ENCODE results near the gene SLC5A11. TPM values are rescaled to one million over a fixed set of nuclear protein-coding genes. Genes with fewer than 3 reads are reported as not detected.

The SLC5A11 gene
- polyA plus RNA-seq, 1 experiment = not detected

DNA sequence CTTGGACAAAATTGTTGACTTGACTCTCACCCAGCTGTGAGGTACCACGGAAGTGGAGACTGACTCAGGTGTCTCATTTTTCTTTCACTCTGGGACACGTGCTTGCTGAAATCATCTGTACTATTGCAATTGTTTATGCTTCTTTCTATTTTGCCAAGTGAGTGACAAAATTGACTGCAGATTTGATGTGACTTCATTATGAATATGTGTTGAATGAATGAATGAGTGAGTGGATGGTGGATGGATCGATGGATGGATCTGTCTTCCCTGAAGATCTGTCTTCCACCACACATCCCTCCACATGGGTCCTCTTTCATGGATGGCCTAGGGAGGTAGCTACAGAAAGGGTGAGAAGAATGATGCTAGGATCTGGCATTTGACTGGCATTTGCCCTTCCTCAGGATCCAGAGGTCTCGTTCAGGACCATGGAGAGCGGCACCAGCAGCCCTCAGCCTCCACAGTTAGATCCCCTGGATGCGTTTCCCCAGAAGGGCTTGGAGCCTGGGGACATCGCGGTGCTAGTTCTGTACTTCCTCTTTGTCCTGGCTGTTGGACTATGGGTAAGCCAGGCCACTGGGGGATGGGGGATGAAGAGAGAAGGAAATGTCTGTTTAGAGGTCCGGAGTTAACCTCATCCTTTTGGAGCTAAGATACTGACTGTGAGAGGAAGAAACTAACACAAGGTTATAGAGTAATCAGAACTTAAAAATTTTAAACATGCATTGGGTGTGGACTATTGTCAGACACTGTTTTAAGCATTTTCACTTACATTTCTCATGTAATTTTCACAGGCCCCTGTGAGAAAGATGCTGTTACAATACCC, 12.7 kb downstream of the SLC5A11 start:
- TF ChIP-seq, protein P1, sequence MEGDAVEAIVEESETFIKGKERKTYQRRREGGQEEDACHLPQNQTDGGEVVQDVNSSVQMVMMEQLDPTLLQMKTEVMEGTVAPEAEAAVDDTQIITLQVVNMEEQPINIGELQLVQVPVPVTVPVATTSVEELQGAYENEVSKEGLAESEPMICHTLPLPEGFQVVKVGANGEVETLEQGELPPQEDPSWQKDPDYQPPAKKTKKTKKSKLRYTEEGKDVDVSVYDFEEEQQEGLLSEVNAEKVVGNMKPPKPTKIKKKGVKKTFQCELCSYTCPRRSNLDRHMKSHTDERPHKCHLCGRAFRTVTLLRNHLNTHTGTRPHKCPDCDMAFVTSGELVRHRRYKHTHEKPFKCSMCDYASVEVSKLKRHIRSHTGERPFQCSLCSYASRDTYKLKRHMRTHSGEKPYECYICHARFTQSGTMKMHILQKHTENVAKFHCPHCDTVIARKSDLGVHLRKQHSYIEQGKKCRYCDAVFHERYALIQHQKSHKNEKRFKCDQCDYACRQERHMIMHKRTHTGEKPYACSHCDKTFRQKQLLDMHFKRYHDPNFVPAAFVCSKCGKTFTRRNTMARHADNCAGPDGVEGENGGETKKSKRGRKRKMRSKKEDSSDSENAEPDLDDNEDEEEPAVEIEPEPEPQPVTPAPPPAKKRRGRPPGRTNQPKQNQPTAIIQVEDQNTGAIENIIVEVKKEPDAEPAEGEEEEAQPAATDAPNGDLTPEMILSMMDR (IDR thresholded peaks at IDR 0.05; ENCODE audit: low read depth, low read length) = no peak
- Histone ChIP-seq H3K9me3 (ENCODE audit: control insufficient read depth, insufficient read depth, low read length) (no peaks in the 10 kb centered on the region), H3K27me3 (ENCODE audit: control insufficient read depth, insufficient read depth, low read length) (no peaks in the 10 kb centered on the region), H3K27ac (ENCODE audit: low read depth, low read length) (no peak overlapping the region), H3K4me3 (ENCODE audit: low read depth, low read length) (no peak overlapping the region)
- POLR2A ChIA-PET = no interaction called here
- CTCF ChIA-PET = interaction anchor here (0.5 to 1.3 kb wide), 3 partner anchors 8 to 28 kb away, joined by 3 to 4 read pairs (median 3); no protein-coding TSS in a partner anchor
- DNase-seq (ENCODE audit: low read depth, low spot score) = no peak

DNA sequence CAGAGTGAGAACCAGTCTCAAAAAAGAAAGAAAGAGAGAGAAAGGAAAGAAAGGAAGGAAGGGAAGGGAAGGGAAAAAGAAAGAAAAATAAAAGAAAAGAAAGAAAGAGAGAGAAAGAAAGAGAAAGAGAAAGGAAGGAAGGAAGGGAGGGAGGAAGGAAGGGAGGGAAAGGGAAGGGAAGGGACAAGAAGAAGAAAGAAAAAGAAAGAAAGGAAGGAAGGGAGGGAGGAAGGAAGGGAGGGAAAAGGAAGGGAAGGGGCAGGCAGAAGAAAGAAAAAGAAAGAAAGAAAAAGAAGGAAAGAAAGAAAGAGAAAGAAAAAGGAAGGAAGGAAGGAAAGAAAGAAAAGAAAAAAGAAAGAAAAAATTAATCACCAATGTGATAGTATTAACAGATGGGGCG, 15.7 kb downstream of the SLC5A11 start:
- POLR2A ChIA-PET = no interaction called here
- H3K27ac ChIP-seq (ENCODE audit: low read depth, low read length) = no peak overlapping the region
- no peak for DNase-seq (ENCODE audit: low read depth, low spot score)
- H3K27me3 ChIP-seq (ENCODE audit: control insufficient read depth, insufficient read depth, low read length) = peaks cover 3% of the 10 kb centered on the region
- H3K4me3 ChIP-seq (ENCODE audit: low read depth, low read length) = no peak overlapping the region
- H3K9me3 ChIP-seq (ENCODE audit: control insufficient read depth, insufficient read depth, low read length) = no peaks in the 10 kb centered on the region
- CTCF ChIA-PET = interaction anchor here (2.9 kb wide), 1 partner anchor 44 kb away, joined by 10 read pairs; no protein-coding TSS in a partner anchor
- TF ChIP-seq, protein P1 (IDR thresholded peaks at IDR 0.05; ENCODE audit: low read depth, low read length) = no peak

DNA sequence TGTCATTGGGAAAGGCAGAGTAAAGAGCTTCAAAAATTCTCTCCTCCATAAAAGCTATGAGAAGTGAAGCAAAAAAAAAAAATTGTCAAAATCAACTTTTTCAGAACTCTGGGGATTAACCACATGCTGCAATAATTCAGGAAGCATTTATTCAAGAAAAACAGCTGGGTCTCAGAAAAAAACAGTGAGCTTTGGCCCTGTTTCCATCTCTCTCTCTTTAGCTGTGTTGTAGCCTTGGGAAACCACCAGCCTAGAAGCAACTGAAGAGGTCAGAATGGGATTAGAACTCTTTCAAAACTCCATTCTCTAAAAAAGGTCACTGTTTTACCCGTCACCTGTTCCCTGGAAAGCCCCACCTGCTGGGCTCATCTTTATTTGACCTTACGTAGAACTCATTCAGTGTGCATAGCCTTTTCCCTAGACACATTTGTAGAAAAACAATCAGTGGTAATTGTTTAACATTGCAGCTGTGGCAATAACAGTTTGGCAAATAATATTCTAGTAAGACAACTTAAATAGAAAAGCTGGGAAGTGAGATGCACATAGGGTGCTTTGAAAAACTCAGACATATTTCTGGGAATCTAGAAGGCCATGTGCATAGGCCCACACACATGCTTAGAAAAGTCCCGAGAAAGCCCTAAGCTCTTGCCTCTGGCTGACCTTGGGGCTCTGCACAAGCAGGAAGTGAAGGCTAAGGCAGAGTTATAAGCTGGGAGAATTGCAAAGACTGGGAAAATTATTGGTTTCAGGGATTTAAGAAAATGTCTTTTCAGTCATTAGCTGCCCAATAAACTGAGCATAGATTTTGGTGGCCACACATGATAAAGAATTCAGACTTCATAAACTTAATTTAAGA, 18.0 kb downstream of the SLC5A11 start:
- TF ChIP-seq, protein P1 (IDR thresholded peaks at IDR 0.05; ENCODE audit: low read depth, low read length) = no peak
- ChIA-PET POLR2A (no interaction called here), CTCF (interaction anchor here (2.9 kb wide), 1 partner anchor 42 kb away, joined by 10 read pairs; no protein-coding TSS in a partner anchor)
- Histone ChIP-seq H3K9me3 (ENCODE audit: control insufficient read depth, insufficient read depth, low read length) (no peaks in the 10 kb centered on the region), H3K27me3 (ENCODE audit: control insufficient read depth, insufficient read depth, low read length) (peaks cover 3% of the 10 kb centered on the region), H3K4me3 (ENCODE audit: low read depth, low read length) (no peak overlapping the region), H3K27ac (ENCODE audit: low read depth, low read length) (no peak overlapping the region)
- DNase-seq (ENCODE audit: low read depth, low spot score) = no peak

DNA sequence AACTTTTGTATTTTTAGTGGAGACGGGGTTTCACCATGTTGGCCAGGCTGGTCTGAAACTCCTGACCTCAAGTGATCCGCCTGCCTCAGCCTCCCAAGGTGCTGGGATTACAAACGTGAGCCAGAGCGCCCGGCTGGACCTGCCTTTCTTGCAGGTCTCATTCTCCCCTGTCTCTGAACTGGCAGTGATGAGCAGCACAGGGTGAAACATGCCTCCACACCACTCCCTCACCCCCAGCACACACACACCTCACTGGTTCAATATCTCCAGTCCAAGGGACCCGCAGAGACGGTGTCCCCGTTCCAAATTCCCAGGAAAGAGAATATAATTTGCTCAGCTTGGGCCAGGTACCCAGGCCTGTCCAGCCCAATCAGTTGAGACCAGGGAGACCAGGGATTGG, 23.3 kb downstream of the SLC5A11 start:
- no peak for DNase-seq (ENCODE audit: low read depth, low spot score)
- Histone ChIP-seq H3K27ac (ENCODE audit: low read depth, low read length) (no peak overlapping the region), H3K27me3 (ENCODE audit: control insufficient read depth, insufficient read depth, low read length) (peaks cover 2% of the 10 kb centered on the region), H3K4me3 (ENCODE audit: low read depth, low read length) (no peak overlapping the region), H3K9me3 (ENCODE audit: control insufficient read depth, insufficient read depth, low read length) (no peaks in the 10 kb centered on the region)
- TF ChIP-seq, protein P1 (IDR thresholded peaks at IDR 0.05; ENCODE audit: low read depth, low read length) = no peak
- ChIA-PET CTCF (no interaction called here), POLR2A (no interaction called here)

Measured in AG04450 (cell line).